Activated T-helper 2 cell treated with anti-CD3 and anti-CD28 coated beads, Interferon-gamma antibody, Interleukin-2, Interleukin-4, amounts not matched to agents 10 μg/mL and 5 μg/mL and 100 μg/mL, durations not matched to agents 14 hours and 24 hours and 36 hours (primary cell): ENCODE measurements around the gene PNMA6E. TPM values are rescaled to one million over a fixed set of nuclear protein-coding genes. Genes with fewer than 3 reads are reported as not detected.

Source experiments
- total RNA-seq: library from RNA; stranded (reverse); gene quantifications from 2 replicates; pipeline ENCODE4 v1.2.3, GENCODE V29; 2022

Gene PNMA6E
- total RNA-seq, 1 donor from 2014 or later: not detected

Other genes with a start within 250 kb of the PNMA6E start
- gene MAGEA1, start 222.1 kb downstream of the PNMA6E start, total RNA-seq: not detected in 2 replicates
- not detected in 2 replicates for gene PNMA6F, start 79.6 kb downstream of the PNMA6E start, total RNA-seq
- gene ZNF275, start 67.2 kb downstream of the PNMA6E start, total RNA-seq: 17.1 and 17.2 TPM in 2 replicates
- gene ZFP92, start 10.1 kb upstream of the PNMA6E start, total RNA-seq: 1.8 and 2.1 TPM in 2 replicates
- gene TREX2, start 44.7 kb upstream of the PNMA6E start, total RNA-seq: 0.94 and 1.1 TPM in 2 replicates
- gene HAUS7, start 69.2 kb upstream of the PNMA6E start, total RNA-seq: 58.2 and 62.0 TPM in 2 replicates
- not detected in 2 replicates for gene BGN, start 93.6 kb upstream of the PNMA6E start, total RNA-seq
- gene ATP2B3, start 116.3 kb upstream of the PNMA6E start, total RNA-seq: not detected in 2 replicates
- gene CCNQ, start 197.8 kb upstream of the PNMA6E start, total RNA-seq: 23.6 and 25.3 TPM in 2 replicates
- 0.11 and 0.16 TPM in 2 replicates for gene DUSP9, start 245.9 kb upstream of the PNMA6E start, total RNA-seq